Measurements from ENCODE around the gene TRMT11.
A peak's percentile ranks its signal among the peaks of the same experiment; 100 is the strongest.
"Not testable (repeated sequence)": the region's sequence is repeated elsewhere in the genome, so short reads cannot be mapped to it uniquely, and the experiment has no call there.

The TRMT11 gene

DNA sequence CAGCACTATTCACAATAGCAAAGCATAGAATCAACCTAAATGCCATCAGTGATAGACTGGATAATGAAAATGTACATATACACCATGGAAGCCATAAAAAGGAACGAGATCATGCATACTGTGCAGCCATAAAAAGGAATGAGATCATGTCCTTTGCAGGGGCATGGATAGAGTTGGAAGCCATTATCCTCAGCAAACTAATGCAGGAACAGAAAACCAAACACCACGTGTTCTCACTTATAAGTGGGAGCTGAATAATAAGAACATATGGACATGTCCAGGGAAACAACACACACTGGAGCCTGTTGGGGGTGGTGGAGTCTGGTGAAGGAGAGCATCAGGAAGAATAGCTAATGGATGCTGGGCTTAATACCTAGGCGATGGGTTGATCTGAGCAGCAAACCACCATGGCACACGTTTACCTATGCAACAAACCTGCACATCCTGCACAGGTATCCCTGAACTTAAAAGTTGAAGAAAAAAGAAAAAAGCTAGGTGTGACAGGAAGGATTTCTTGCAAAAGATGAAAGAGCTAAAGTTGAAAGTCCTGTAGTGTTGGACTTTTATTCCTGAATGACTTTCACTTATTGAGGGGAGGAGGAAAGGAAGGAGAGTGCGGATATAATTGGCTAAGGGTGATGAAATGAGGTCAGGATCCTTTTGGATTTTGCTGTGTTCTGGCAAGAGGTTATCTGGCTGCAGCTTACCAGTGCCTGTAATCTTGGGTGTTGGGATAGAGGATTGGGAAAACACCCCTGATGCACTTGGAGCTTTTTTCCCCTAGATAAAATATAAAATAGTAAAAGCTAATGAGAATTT lies 8.5 kb downstream of the TRMT11 start:
- DNase-seq: no peak

DNA sequence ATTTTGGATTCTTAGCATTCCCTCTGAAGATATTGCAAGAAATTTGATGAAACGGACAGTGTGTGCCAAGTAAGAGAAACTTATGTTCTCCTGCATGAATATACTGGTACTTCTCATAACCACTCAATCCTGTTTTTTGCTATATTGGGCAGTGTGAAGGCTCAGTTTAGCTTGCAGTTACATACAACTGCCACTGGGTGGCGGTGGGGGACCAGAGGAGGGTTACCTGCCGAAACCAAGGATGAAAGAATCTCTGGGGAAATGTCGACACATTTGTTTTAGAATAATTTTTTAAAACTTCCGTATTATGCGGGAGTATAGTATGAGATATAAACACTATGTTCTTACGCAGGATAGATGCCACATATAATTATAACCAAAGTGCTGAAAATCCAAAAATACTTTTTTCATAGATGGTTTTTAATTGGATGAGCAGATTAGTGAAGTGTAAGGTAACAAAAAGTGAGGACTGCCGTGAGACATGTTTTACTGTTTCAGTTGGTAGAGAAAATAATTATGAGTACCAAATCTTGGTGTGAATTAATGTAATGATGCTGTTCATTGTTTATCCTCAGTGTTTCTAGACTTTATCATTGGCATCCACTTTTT lies 9.7 kb downstream of the TRMT11 start:
- peak; percentile 48 for DNase-seq

DNA sequence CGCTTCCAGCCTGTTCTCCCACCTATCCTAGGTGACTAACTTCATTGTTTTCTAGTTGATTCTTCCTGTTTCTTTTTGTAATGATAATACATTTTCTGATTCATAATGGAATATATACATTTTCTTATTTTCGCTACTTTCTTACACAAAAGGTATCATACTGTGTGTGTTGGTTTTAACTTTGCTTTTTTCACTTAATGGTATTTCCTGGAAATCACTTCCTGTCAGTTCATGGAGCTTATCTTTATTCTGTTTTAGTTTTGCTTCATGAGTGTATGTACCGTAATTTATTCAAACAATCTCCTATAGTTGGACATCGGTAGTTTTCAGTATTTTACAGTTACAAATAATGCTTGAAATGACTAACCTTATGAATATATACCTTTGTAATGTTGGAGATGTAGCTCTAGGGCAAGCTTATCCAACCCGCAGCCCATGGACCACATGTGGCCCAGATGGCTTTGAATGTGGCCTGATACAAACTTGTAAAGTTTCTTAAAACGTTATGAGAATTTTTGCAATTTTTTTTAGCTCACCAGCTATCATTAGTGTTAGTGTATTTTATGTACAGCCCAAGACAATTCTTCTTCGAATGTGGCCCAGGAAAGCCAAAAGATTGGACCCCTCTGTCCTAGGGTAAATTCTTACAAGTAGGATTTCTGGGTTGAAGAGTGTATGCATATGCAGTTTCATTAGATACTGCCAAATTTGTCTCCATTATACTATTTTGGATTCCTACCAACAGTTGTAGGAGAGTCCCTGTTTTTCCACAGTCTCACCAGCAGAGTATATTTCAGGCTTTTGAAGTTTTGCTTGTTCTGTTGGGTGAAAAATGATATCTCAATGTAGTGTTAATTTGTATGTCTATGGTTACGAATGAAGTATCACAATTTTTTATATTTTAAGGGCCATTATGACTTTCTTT lies 16.7 kb downstream of the TRMT11 start:
- no peak for DNase-seq

DNA sequence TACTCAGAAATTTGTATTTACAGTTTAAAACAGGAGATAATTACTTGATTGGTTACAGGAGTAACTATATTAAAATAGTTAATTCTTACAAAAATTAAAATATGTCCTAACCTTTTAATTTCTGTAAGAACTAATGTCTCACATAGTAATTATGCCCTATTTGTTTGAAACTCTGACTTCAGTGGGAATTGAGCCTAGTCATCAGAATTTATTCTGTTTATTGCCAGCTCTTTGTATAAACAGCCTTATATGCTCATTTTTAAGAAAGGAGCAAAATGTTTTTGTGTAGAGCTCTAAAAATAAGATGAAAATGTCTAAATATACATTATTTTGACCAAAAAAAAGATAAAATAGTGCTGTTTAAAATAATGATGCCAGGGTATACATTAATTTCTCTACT lies 21.5 kb downstream of the TRMT11 start:
- DNase-seq: no peak

DNA sequence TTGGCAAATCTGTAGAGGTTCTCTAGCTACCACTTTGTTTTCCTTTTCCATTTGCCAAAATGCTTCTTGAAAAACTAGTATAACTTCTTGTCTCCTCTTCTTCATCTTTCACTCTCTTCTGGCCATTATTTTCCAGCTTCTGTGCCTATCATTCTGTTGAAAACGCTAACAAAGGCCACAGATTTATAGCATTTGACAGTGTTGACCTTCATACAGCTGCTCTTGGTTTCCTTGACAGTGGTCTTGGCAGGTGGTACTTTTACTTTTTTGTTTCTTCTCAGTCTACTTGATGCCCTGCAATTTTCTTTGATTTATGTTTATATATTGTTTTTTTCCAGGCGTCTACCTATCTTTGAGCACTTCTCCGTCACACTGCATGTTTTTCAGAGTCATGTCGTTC lies 23.7 kb downstream of the TRMT11 start:
- DNase-seq: no peak

DNA sequence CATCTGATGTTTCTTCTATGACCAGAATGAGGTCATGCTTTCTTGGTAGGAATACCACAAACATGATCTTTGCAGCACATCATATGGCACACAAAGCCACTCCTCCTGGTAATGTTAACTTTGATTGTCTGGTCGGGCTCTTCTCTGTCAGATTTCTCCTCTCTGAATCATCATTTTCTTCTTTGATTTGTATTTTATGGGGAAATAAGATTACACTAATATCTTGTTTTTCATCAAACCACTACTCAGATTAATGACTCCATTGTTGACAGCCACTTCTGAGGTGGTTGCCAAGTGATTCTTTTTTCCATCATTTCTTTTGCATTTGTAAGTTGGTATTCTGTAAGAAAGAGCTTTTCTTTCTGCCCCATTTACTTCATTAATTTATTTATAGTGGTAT lies 29.5 kb downstream of the TRMT11 start:
- no peak for DNase-seq

DNA sequence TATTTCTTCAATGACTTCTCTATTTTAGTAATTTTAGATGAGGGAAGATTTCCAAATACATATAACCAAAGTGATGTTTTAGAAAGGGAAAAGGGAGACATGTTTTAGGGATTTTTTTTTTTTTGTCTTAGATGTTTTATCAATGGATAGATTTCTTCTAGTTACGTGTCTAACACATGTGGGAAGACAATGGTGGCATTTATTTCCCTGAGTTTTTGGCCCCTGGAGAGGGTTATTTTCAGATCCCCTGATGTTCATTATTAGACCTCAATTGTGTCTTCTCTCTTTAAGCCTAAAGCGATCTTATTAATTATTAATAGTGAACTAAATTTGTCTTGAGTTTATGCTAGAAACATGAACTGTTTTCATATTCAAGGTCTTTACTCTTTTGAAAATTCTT lies 30.3 kb downstream of the TRMT11 start:
- no peak for DNase-seq

DNA sequence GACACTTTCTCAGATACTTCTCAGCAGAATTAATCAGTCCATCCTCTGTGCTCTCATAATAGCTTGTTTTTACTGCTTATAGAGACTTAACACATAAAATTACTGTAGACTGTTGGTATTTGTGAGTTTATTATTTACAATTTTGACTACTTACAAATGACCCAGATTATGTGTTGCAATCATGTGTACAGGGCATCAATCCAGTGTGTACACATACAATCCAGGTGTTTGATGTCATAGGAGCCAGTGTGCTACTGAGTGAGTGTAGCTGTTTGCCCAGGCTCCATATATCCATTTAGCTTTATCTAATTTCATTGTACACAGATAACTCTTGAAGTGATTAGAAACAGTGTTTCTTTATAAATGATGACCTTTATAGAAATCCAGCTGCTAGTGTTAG lies 31.3 kb downstream of the TRMT11 start:
- no peak for DNase-seq

DNA sequence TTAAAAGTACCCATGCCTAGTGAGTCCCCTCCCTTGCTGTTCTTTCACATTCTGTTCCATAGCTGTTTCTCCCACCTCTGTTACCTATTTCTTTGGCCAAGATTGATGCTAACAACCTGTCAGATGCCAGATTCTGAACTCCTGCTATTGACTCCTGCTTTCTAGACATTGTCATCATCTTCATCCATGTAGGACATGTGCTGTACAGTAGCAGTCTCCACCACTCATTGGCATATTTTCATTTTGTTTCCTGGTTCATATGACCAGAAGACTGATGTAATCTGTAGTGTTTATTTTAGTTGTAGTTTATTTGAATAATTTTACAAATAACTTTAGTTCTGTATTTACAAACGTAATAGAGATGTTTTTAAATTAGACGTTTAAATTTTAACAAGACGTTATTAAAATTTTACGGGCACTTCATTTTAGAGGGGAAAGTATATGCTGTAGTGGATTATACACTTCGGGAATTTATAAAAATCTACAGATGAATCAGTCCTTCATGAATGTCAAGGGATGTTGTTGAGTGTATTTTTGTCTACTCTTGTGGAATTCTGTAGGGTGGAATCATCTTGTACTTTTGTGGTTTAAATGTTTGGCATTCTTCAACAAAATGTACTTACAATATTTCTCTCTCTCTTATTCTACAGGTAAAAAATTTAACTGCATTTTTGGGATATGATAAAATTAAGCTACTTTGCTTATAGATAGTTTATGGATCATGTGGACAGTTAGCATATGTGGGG lies 34.1 kb downstream of the TRMT11 start:
- DNase-seq: no peak

DNA sequence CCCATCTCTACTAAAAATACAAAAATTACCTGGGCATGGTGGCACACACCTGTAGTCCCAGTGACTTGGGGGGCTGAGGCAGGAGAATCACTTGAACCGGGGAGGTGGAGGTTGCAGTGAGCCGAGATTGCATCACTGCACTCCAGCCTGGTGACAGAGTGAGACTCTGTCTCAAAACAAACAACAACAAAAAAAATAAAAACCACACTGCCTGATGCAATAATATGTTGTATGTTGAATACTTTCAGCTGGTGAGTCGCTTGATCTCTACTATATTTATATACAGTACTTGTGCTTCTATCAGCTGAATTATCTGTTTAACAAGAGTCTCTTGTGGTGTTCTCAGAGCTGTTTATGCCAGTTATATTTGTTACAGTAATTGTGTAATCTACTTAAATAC lies 37.1 kb downstream of the TRMT11 start:
- not testable (repeated sequence) for DNase-seq

DNA sequence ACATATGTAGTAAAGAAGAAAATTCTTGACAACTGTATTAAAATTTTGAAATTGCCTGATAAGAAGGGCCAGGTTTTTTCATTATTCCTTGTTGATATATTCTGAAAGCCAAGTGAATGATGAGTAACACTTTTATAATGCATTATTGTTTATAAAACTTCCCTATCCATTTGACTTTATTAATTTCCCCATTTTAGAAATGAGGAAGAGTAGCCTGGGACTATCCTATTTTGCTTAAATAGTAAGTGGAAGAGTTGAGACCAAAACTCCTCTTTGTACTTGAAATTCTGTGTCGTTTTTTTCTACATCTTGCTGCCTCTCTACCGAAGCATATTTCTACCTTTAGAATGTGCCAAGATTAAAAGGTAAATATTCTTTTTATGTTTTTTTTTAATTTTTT lies 39.7 kb downstream of the TRMT11 start:
- DNase-seq: no peak

DNA sequence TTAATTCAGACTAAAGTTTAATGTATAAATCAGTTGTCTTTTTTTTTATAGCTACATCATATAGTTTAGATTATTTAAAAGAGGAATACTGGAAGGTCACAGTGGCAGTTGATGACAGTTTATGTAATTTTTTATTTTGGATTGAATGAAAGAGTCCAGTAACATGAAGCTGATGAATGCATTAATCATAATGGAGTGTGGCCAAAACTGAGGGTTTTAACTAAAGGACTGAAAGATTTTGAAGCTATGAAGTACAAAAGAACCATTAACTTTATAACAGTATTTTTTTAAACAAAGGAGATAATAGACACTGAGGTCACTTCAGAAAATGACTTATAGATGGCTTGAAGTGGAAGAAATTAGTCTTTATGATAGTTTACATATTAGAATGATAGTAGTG lies 41.3 kb downstream of the TRMT11 start:
- DNase-seq: no peak

DNA sequence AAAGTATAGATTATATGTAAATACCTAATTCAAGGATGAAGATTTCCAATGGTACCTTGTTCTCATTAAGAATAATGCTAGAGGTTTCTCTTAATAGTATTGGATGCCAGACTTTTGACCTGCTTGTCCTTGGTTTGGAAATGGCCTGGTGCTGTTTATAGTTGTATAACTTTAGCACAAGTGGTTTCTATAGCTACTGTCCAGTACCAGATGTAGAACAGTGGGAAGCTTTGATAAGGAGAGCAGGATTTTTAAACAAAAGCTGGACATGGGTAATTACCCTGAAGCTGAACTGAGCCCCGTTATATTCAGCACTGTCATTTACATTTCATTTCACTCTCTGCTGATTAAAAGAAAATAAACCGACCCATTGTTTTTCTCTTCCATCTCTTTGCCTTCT lies 43.7 kb downstream of the TRMT11 start:
- DNase-seq: no peak

DNA sequence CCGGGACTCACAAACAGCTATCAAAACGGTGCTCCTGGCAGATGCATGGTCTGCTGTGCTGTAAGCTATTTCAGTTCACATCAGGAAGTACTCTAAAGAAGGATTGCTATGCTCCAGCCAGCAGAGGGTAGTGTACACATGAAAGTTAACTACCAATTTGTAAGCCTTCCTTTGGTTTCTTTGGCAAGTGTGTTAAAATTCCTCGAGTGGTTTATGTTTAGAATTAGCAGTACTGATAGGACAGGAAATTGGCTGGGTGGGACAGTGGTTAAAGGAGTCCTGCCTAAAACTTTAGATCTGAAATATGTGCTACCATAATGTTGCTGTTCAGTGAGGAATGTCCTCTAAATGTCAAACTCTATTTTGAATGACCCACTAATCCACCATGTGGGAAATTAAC lies 47.4 kb downstream of the TRMT11 start:
- DNase-seq: no peak

DNA sequence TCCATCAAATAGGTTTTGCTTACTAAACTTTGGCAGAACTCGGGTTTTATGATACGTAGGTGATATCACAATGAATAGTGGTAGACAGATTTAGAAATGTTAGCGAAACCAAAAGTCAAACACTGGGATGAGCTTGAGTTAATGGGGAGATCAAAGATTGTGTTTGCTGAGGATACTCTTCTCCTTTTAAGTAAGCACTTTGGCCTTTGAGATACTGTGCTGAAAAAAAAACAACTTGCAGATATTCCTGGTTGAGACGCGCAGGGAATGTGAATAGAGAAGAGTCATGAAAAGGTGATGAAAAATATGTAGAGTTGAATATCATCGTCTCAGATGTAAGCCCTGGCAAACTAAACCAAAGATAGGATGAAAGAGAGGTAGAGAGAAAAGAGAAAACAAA lies 48.3 kb downstream of the TRMT11 start:
- no peak for DNase-seq

DNA sequence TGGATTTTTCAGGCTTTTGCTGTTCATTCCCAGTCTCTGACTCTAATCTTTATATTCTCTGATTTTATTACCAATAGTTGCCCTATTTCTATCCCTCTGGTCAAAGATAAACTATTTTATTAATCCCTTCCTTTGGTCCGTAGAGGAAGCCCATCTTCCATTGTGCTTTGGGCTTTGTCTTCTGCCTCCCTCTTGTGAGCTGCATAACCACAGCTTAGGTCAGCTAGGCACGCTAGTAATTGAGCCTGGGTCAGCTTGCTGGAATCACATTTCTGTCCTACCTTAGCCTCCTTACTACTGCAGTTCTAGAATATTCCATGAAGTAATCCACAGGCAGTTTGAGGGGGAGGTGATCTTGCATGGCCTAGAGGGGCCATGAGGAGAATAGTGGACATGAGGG lies 49.4 kb downstream of the TRMT11 start:
- DNase-seq: no peak

DNA sequence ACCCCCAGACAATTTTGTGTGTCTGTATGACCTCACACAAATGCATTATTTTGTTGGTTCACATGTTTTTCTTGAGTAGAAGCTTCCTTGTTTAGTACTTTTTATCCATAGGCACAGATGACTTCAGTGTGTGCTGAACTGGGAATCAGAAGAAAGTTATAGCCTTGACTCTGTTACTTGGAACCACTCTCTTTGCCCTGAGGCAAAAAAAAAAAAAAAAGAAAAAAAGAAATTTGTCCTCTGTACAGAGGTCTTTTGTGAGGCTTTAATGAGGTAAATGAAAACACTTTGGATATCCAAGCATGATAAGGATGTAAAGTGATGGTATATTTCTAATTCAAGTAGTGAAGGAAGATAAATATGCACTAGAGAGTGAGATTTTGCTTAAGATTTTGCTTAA lies 51.9 kb downstream of the TRMT11 start:
- no peak for DNase-seq

DNA sequence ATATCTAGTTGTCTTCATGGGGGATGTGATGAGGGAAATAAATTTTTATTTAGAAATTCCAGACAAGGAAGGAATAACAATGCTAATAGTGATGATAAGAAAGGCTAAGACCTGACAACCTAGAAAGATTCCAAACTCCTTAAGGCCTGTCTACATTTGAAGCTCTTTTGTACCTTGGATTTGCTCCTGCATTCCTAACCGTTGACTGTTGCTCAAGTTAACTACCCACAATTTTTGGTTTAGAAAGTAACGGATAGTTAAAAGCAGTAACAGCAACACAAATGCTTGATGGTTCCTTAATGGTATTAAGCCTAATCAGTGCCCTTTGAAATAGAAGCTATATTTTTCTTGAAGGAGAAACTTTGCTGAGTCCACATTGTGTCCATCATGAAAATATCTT lies 52.9 kb downstream of the TRMT11 start:
- DNase-seq: no peak

DNA sequence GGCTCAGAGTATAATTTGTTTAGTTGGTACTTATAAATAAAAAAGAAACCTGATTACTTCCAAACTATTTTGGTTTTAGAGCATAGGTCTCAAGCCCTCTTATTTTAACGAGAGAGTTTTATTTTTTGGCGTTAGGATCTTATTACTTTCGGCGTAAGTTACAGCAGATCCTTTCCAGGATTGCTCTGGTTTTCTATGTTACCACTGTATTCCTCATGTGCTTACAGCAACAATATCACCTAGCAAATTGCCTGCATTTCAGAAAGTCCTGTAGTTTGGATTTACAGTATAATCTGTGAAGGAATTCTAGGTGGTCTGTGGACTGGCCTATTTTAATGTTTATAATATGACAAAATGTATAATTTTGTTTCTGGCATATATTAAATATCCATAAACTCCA lies 54.1 kb downstream of the TRMT11 start:
- DNase-seq: no peak

DNA sequence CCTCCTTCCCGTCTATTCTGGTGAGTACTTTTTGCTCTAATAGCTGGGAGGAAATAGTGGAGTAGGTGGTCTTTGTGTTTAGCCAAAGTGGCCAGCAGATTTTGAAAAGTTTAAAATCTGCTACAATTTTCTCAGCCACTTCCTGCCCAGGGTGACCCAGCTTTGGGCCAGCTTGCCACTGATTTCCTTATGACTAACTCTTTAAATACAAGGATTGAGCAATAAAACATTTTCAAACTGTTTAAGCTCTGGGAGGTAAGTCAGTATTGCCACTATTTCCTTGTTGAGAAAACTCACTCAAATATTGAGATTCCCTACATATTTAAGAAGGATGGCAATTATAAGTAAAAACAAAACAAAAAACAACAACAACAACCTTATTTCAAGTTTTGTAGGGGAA lies 54.5 kb downstream of the TRMT11 start:
- no peak for DNase-seq

DNA sequence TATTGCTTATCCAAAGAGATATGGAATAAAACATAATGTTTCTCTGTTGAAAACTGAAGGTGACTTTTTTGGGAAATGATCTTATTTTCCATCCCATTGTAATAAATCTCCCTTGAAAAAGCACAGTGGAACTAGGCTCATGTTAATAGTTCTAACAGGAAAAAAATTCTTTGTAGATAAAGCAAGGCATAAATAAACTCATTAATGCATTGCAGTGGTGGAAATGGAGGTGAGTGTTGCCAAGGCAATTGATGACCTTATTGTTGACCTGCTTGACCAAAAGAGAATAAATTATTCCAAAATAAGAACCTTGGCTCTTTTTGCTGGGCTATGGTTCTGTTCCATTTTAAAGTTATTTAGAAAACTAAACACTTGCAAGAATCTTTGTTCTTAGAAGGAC lies 55.2 kb downstream of the TRMT11 start:
- no peak for DNase-seq

DNA sequence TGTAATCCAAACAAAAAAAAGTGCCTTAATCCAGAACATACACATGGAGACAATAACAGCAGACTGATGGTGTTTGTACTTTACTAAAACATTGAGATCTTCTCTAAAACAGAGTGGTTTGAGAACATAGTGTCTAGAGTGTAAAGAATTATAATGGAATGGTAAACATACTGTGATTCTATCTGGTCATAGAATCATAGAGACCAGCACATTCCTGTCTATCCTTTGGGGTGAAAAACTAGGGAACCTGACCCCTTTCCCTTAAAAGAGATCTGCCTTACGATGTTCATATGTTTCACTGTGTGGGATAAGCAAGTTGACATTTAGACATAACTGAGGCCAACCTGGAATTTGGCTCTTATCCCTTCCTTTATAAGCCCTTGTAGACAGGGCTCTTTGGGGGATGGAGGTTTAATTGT lies 55.7 kb downstream of the TRMT11 start:
- DNase-seq: no peak

DNA sequence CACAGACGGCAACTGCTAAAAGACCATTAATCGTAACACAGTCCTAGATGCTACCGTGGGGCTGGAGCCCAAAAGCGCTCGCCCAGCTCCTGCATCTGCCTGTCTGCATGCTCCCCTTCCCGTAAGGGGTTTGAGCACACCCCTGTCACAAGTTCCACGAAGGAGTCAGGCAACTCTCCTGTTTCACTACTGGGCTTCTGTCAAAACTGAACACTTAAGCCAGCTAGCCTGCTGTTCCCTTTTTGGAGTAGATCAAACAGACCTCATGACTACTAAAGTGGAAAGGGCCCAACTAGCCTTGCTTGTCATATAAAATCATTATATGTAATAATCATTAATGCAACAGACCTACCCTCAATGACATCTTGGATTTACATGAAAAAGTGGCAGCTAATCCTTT lies 61.3 kb downstream of the TRMT11 start:
- no peak for DNase-seq

Data from NCI-H526 treated with DMSO at 0.1 percent for 48 hours (cell line).